ENCODE results near the gene DCANP1. TPM values are rescaled to one million over a fixed set of nuclear protein-coding genes. Genes with fewer than 3 reads are reported as not detected.

DCANP1 gene
- total and polyA plus RNA-seq, 4 donors, result 0.05 TPM; not detected in 3

DNA sequence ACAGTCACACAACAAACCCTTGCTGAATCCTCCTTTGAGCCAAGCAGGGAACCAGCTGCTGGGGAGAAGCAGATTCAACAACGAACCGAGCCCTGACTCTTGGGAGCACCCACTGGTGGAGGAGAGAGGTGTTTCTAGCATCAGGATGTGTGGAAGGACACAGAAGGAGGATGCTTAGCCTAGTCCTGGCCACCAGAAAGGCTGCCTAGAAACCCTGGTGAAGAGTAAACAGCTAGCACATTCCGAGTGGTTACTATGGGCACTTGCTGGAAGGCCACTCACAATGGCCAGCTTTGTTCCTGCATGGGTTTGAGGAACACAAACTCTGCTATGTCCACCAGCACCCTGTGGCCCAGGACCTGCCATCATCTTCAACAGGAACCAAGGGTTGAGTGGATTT is 3.2 kb upstream of the DCANP1 start:
- H3K9me3 ChIP-seq (ENCODE audit: control insufficient read depth in 4 of 4, low read length in 3 of 4), result peaks cover 0 to 4% (median 1%) of the 10 kb centered on the region in 4 donors
- H3K27ac ChIP-seq (ENCODE audit: low read depth in 1 of 2, low read length in 2 of 2), result no peak overlapping the region
- no peak overlapping the region for H3K4me3 ChIP-seq (ENCODE audit: low read depth in 1 of 3, low read length in 3 of 3)
- H3K36me3 ChIP-seq (ENCODE audit: control insufficient read depth in 4 of 4, insufficient read depth in 3 of 4, low read depth in 1 of 4, low read length in 3 of 4), result no peaks in the 10 kb centered on the region
- DNase-seq (ENCODE audit: low spot score), result no peak
- H3K9ac ChIP-seq (ENCODE audit: low read depth in 1 of 2, low read length in 2 of 2), result no peak overlapping the region
- 78% methylated on average over 3 of the region's 3 CpGs for WGBS
- no peaks in the 10 kb centered on the region for H3K4me1 ChIP-seq (ENCODE audit: control insufficient read depth in 4 of 4, insufficient read depth in 4 of 4, low read length in 3 of 4)
- TF ChIP-seq SP1 (IDR thresholded peaks at IDR 0.05) (no peak), REST (IDR thresholded peaks at IDR 0.05) (no peak), JUND (IDR thresholded peaks at IDR 0.05) (no peak), CTCF (IDR thresholded peaks at IDR 0.05; ENCODE audit: low read depth, low read length, missing input control) (no peak), TAF1 (conservative IDR thresholded peaks at IDR 0.05) (no peak), YY1 (IDR thresholded peaks at IDR 0.05) (no peak), EGR1 (IDR thresholded peaks at IDR 0.05; ENCODE audit: low read depth in 2 of 2) (no peak)
- TF ChIP-seq, protein P1, sequence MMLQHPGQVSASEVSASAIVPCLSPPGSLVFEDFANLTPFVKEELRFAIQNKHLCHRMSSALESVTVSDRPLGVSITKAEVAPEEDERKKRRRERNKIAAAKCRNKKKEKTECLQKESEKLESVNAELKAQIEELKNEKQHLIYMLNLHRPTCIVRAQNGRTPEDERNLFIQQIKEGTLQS (IDR thresholded peaks at IDR 0.05), result no peak
- no peaks in the 10 kb centered on the region for H3K27me3 ChIP-seq (ENCODE audit: control insufficient read depth in 4 of 4, insufficient read depth in 4 of 4, low read length in 3 of 4)

DNA sequence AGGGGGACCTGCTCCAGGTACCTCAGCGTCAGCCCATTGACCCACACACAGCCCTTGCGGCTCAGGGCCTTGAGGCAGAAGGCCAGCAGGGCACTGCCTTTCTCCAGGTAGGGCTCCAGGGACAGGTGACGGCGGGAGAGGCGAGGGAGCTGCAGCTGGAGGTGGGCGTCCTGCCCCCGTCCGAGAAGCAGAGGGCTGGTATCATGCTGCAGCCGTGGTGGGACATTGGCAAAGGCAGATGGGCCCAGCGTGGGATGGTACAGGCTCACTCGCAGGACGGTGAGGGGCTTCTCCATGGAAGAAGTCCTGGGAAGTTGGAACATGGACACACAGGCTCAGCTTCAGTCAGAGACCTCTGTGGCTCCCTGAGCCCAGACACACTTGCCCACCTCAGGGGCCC is 2.5 kb upstream of the DCANP1 start:
- 91% methylated on average over 12 of the region's 12 CpGs for WGBS
- H3K4me1 ChIP-seq (ENCODE audit: control insufficient read depth in 4 of 4, insufficient read depth in 4 of 4, low read length in 3 of 4), result no peaks in the 10 kb centered on the region
- TF ChIP-seq RXRA (IDR thresholded peaks at IDR 0.05) (no peak), CTCF (IDR thresholded peaks at IDR 0.05; ENCODE audit: low read depth, low read length, missing input control) (no peak), HNF4G (IDR thresholded peaks at IDR 0.05) (no peak), JUND (IDR thresholded peaks at IDR 0.05) (no peak), GABPA (IDR thresholded peaks at IDR 0.05 in 1 of 2, conservative IDR thresholded peaks at IDR 0.05 in 1 of 2) (no peak), NR2F2 (IDR thresholded peaks at IDR 0.05) (no peak), YY1 (IDR thresholded peaks at IDR 0.05) (no peak), TAF1 (conservative IDR thresholded peaks at IDR 0.05) (no peak), RAD21 (IDR thresholded peaks at IDR 0.05) (no peak), FOXA1 (IDR thresholded peaks at IDR 0.05) (no peak)
- TF ChIP-seq, protein P1 (IDR thresholded peaks at IDR 0.05), result no peak
- H3K27ac ChIP-seq (ENCODE audit: low read depth in 1 of 2, low read length in 2 of 2), result no peak overlapping the region
- H3K4me3 ChIP-seq (ENCODE audit: low read depth in 1 of 3, low read length in 3 of 3), result no peak overlapping the region
- DNase-seq (ENCODE audit: low spot score), result no peak
- no peak overlapping the region for H3K9ac ChIP-seq (ENCODE audit: low read depth in 1 of 2, low read length in 2 of 2)
- peaks cover 0 to 4% (median 1%) of the 10 kb centered on the region in 4 donors for H3K9me3 ChIP-seq (ENCODE audit: control insufficient read depth in 4 of 4, low read length in 3 of 4)
- H3K27me3 ChIP-seq (ENCODE audit: control insufficient read depth in 4 of 4, insufficient read depth in 4 of 4, low read length in 3 of 4), result no peaks in the 10 kb centered on the region
- no peaks in the 10 kb centered on the region for H3K36me3 ChIP-seq (ENCODE audit: control insufficient read depth in 4 of 4, insufficient read depth in 3 of 4, low read depth in 1 of 4, low read length in 3 of 4)
